Measurements from ENCODE around the gene AMN1. TPM values are rescaled to one million over a fixed set of nuclear protein-coding genes. Genes with fewer than 3 reads are reported as not detected.

Gene AMN1
- total RNA-seq, 1 donor from 2014 or later = 9.8 TPM

DNA sequence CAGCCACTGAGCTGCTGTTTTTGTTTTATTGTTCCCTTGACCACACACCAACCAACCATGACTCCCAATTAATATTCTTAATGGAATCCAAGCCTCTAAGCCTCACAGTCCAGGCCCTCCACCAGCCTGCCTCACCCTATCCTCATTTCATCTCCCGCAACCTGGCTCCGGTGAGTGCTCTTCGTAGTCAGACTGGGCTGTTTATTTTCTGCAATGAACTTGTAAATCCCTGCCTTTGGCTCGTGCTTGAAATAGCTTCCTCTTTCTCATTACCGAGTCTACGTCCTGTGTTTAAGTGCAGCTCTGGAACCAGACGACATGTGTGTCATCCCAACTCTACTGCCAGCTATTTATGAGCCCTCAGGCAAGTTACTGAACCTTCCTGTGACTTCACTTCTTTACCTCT is 81.7 kb downstream of the AMN1 start:
- TF ChIP-seq CTCF (conservative IDR thresholded peaks at IDR 0.05; ENCODE audit: low read depth, low read length) = no peak
- H3K4me3 ChIP-seq (ENCODE audit: low read depth, low read length) = no peak overlapping the region
- DNase-seq (ENCODE audit: low read depth) = no peak

DNA sequence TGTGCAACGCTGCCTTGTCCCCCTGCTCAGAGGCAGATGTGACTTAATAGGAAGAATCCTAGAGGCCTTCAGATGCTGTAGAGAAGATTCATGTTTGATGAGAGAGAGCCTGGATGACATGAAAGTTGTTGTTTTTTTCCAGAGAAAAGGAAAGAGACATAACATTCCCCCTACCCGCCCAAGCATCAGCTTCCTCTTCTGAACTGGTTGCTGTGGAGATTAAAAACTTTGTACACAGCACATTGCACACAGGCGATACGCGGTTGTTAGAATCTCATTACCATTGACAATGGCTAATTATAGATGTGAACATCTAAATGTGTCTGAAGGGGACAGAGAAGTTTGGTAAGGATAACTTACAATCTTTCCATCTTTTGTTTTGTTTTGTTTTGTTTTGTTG is 82.9 kb downstream of the AMN1 start:
- no peak for DNase-seq (ENCODE audit: low read depth)
- H3K4me3 ChIP-seq (ENCODE audit: low read depth, low read length) = no peak overlapping the region
- TF ChIP-seq CTCF (conservative IDR thresholded peaks at IDR 0.05; ENCODE audit: low read depth, low read length) = no peak

DNA sequence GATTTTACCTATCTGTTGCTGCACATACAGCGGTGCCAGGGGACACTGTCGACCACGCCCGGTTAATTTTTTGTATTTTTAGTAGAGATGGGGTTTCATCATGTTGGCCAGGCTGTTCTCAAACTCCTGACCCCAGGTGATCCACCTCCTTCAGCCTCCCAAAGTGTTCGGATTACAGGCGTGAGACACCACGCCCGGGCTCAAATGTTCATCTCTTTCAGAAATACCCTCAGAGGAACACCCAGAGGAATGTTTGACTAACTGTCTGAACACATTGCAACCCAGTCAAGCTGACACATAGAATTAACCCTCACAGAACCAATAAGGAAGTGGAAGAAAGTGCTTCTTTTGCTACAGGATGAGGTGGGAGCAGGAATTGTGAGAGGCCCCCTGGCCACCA is 84.3 kb downstream of the AMN1 start:
- DNase-seq (ENCODE audit: low read depth) = no peak
- H3K4me3 ChIP-seq (ENCODE audit: low read depth, low read length) = no peak overlapping the region
- no peak for TF ChIP-seq CTCF (conservative IDR thresholded peaks at IDR 0.05; ENCODE audit: low read depth, low read length)

GRCh38 chr12:31641509-31642090 is 87.2 kb downstream of the AMN1 start:
- no peak for DNase-seq (ENCODE audit: low read depth)
- no peak for TF ChIP-seq CTCF (conservative IDR thresholded peaks at IDR 0.05; ENCODE audit: low read depth, low read length)
- H3K4me3 ChIP-seq (ENCODE audit: low read depth, low read length) = no peak overlapping the region

DNA sequence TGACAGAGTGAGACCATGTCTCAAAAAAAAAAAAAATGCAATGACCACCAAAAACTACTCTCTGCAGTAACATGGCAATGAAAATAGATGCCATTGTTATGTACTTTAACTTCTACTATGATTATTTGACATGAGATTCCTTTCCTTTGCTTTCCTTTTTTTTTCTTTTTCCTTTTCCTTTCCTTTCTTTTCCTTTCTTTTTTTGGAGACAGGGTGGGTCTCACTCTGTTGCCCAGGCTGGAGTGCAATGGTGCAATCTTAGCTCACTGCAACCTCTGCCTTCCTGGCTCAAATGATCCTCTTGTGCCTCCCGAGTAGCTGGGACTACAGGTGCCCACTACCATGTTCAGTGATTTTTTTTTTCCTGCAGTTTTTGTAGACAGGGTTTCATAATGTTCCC is 94.2 kb downstream of the AMN1 start:
- no peak for TF ChIP-seq CTCF (conservative IDR thresholded peaks at IDR 0.05; ENCODE audit: low read depth, low read length)
- no peak for DNase-seq (ENCODE audit: low read depth)
- no peak overlapping the region for H3K4me3 ChIP-seq (ENCODE audit: low read depth, low read length)

DNA sequence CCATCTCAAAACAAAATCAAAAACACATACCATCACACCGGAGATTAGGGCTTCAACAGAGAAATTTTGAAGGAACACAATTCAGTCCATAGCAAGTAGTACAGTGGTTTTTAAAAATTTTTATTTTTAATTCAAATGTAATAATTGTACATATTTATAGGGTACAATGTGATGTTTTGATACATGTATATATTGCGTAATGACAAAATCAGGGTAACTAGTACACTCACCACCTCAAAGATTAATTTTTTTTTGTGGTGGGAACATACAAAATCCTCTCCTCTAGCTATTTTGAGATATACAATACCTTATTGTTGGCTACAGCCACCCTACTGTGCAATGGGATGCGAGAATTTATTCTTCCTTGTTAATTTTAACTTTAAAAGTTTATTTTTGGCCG is 95.4 kb downstream of the AMN1 start:
- TF ChIP-seq CTCF (conservative IDR thresholded peaks at IDR 0.05; ENCODE audit: low read depth, low read length) = no peak
- no peak for DNase-seq (ENCODE audit: low read depth)
- H3K4me3 ChIP-seq (ENCODE audit: low read depth, low read length) = no peak overlapping the region

DNA sequence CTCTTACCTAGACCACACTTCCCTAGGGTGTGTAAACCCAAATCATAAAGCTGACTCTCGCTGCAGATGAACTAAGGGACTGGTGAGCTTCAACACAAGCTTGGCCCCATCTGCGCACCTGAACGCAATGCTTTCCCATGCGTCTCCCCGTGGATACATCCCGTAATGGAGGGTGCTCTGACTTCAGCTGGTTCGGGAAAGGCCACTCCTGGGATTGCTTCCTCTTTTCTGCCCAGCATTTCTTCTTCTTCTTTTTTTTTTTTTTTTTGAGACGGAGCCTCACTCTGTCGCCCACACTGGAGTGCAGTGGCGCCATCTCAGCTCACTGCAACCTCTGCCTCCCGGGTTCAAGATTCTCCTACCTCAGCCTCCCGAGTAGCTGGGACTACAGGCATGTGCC is 97.0 kb downstream of the AMN1 start:
- TF ChIP-seq CTCF (conservative IDR thresholded peaks at IDR 0.05; ENCODE audit: low read depth, low read length) = no peak
- H3K4me3 ChIP-seq (ENCODE audit: low read depth, low read length) = no peak overlapping the region
- no peak for DNase-seq (ENCODE audit: low read depth)
